Caki2 (cell line): ENCODE data around the gene ATP10A. TPM values are rescaled to one million over a fixed set of nuclear protein-coding genes. Genes with fewer than 3 reads are reported as not detected.
"Not testable (repeated sequence)": the region's sequence is repeated elsewhere in the genome, so short reads cannot be mapped to it uniquely, and the experiment has no call there.

Source experiments
- DNase-seq: peaks from one replicate; pipeline ENCODE4 v3.0.0-alpha.2; 2015; ENCODE audit warnings: low read depth
- in situ Hi-C: cut with HindIII; loops from 2 replicates; pipeline ENCODE4 v1.10.0; 2016; ENCODE audit warnings: low sequenced_read_pairs, low pct_unique_long_range_greater_than_20kb, mixed read lengths
- total RNA-seq: library from RNA; depleted of rRNA; stranded (reverse); fragments of >200 nt; shearing (Covaris generic); gene quantifications from 2 replicates; pipeline ENCODE4 v1.2.3, GENCODE V29; 2014; ENCODE audit warnings: low replicate concordance

ATP10A gene
- total RNA-seq, 1 experiment from 2014 or later: 2.9 TPM

DNA sequence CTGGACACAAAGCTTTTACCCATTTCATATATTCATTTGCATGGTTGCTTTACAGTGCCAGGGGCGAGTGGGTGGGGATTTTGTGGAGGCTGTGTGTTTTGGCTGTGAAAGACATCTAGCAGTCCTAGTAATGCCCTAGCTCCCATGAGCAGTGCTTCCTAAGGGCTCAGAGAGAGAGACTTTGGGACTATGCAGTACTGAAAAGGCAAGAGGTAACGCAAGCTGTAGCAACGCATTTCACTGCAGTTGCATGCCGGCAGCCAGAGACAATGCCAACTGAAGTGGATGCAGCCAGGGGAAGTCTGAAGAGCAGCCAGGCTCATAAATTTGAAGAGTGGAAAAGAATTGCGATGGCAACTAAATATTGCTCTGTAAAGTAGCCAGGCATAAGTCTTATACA is 27.4 kb upstream of the ATP10A start:
- in situ Hi-C loops: no loop called here

GRCh38 chr15:25887870-25888269 is 24.7 kb upstream of the ATP10A start:
- in situ Hi-C loops: no loop called here

More for the DNA sequence above, 27.4 kb upstream of the ATP10A start:
- no peak for DNase-seq

DNA sequence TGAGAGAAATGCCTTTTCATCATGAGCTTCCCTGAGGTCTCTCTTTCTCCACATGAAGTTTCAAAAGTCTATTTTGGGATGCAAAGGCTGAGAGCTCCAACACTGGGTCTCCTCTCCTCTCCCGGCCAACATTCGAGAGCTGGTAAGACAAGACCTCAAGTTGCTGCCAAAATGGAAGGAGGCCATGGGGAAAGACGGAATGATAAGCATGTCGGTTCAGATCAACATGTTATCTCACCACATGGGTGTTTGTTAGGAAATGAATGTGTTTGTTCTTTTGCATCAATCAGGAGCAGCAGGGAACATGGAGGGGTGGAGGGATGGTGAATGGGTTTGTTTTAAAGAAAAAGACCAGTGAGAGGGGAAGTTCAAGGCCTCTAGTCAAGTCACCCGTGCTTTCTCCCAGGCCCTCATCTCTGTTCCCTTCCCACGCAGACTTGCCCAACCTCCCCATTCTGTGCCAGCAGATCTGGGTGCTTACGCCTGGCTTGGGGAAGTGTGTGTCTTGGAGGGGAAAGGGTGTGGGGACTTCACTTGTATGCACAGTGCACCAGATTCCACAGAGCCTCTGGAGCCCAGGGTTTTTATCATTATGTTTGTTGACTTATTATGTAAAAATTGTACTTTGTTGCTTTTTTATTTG is 23.5 kb upstream of the ATP10A start:
- in situ Hi-C loops: no loop called here
- no peak for DNase-seq

More at GRCh38 chr15:25887870-25888269, 24.7 kb upstream of the ATP10A start:
- DNase-seq: no peak

DNA sequence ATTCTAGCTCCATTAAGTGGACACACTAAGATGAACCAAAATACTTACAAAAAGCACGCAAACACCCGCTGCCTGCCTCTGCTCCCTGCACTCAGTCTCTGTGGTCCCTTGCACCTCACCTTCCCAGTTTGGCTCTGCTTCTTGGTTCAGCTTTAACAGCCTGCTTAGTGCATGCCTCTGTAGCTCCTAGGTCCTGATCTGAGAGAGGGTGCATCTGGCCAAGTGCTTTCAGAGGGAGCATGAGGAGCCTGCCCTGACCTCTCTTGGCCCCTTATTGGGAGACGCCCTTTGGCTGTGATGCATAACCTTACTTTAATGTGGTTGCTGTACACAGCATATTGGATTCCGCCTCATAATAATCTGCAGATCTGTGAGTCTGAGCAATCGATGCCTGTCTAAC is 21.2 kb upstream of the ATP10A start:
- peak; percentile 34 for DNase-seq
- in situ Hi-C loops: no loop called here

- in situ Hi-C loops: no loop called here
- peak; percentile 88 for DNase-seq
Measured at GRCh38 chr15:25883463-25884259, 20.5 kb upstream of the ATP10A start.

- in situ Hi-C loops: no loop called here
- no peak for DNase-seq
Measured at GRCh38 chr15:25882466-25882865, 19.3 kb upstream of the ATP10A start.

DNA sequence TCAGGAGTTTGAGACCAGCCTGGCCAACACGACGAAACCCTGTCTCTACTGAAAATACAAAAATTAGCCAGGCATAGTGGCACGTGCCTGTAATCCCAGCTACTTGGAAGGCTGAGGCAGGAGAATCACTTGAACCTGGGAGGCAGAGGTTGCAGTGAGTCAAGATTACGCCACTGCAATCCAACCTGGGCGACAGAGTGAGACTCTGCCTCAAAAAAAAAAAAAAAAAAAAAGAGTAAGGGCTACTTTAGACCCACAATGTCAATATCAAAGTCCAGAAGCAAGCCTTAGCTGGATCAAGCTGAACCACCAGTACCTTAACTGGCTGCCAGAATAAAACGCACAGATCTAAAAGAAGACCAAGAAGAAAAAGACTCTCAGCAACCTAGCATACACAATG is 17.8 kb upstream of the ATP10A start:
- in situ Hi-C loops, DNase-seq: not testable (repeated sequence)

DNA sequence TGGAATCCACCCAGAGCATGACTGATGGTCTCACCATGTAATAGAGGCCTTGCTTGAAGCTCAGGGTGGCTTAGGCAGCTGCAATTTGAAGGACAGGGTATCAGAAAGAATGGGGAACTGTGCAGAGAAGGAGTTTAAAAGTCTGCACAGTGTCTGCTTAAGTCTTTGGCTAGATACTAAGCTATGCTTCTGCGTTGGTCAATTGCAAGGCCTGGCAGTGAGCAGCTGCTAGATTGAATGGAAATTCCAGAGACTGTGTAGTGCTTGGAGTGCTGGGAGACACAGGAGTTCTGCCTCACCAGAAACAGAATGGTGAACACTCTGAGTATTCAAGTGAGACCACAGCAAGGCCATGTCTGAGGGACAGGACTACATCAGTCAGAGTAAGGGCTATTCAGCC is 17.3 kb upstream of the ATP10A start:
- no peak for DNase-seq
- in situ Hi-C loops: no loop called here

- no peak for DNase-seq
- in situ Hi-C loops: no loop called here
Measured at GRCh38 chr15:25879438-25879837, 16.3 kb upstream of the ATP10A start.

- DNase-seq: no peak
- in situ Hi-C loops: no loop called here
Measured at GRCh38 chr15:25877681-25878080, 14.6 kb upstream of the ATP10A start.

DNA sequence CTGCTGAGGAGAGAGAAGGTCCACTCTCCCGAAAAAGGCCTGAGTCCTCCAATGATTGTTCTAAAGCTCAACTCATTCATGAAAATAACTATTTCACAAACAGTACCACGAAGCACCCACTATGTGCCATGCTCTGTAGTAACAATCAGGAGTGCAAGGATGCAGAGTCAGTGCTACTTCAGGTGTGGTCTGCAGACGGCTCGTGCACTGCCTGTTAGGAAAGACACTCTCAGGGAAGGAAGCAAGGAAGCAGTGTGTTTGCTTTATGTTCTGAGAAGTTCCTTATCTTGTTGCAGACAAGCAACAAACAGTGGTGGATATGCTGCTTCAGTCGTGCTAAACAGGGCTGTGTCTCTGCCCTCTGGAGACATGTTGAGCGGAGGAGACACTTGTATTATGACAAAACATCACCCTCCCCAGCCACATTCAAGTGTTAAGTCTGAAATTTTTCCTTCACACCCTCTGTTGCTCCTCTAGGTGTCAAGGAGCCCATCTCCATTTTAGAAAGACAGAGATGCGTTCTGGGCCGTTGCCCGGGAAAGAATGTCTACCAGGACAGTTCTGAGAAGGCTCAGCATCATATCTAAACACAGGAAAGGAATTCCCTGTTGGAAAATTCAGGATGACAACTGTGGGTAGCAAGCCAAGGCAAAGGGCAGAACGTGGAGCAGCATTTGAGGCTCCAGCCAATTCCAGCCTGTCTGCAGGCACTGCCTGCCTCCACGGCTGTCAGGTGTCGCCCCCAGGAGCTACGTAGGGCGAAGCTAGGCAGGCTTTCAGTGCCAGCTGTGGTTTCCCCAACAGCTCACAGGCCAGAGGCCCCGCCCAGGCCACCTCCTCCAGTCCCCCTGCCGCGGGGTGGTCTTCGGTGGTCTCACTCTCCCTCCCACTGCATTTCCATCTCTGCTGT is 13.4 kb upstream of the ATP10A start:
- in situ Hi-C loops: no loop called here
- DNase-seq: no peak

DNA sequence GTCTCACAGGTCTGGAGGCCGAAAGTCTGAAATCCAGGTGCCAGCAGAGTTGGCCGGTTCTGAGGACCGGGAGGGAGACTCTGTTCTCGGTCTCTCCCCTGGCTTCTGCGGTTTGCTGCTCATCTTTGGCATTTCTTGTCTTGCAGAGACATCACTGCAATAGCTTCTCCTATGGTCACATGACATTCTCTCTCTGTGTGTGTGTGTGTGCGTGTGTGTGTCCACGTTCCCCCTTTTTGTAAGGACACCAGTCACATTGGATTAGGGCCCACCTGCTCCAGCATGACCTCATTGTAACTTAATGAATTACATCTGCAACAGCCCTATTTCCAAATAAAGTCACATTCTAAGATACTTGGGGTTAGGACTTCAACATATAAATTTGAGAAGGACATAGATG is 12.4 kb upstream of the ATP10A start:
- in situ Hi-C loops: no loop called here
- DNase-seq: no peak

GRCh38 chr15:25874379-25874778 is 11.3 kb upstream of the ATP10A start:
- no peak for DNase-seq
- in situ Hi-C loops: no loop called here

DNA sequence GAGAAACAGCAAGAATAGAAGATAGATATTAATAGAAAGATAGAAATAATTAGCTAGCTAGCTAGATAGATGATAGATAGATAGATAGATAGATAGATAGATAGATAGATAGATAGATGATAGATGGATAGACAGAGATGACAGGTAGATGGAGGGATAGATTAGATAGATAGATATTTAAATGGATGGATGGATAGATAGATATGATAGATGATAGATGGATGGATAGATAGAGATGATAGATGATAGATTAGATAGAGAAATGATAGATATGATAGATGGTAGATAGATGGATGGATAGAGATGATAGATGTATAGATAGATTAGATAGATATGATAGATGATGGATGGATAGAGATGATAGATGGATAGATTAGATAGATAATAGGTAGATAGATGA is 8.3 kb upstream of the ATP10A start:
- in situ Hi-C loops: no loop called here
- DNase-seq: no peak

DNA sequence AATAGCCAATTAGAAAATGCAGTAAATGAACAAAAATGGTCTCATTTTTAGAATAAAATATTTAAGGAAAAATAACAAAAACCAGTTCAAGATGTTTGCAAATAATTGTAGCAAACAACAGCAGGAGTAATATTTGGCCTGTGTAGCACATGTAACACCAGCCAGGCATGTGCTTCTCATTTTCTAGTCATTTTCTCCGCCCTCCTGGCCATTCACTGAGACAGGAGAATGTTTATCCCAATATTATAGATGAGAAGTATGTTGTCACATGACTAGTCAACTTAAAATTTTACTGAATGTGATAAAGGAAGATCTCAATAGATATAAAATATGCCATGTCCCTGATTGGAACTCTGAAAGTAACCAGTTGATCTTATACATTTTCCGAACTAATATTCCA is 7.8 kb upstream of the ATP10A start:
- DNase-seq: no peak
- in situ Hi-C loops: no loop called here

GRCh38 chr15:25869701-25870100 is 6.6 kb upstream of the ATP10A start:
- no peak for DNase-seq
- in situ Hi-C loops: no loop called here

DNA sequence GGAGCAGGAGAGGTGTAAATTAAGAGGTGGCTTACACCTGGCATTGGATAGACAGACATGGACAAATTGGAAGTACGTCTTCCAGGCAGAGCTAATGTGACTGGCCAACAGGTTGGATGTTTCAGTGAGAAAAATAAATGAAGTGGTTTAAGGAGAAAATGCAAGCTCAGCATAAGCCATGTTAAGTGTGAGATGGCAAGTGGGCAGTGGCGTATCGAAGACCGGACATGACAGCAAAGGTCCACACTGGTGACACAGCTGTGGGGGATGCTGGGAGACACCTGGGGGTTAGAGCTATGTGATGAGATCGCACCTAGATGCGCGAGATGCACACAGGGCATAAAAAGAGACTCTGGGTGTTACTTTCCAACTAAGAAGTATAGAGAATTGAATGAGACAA is 3.7 kb upstream of the ATP10A start:
- in situ Hi-C loops: no loop called here

GRCh38 chr15:25866251-25866650 is 3.1 kb upstream of the ATP10A start:
- in situ Hi-C loops: no loop called here

More for the DNA sequence above, 3.7 kb upstream of the ATP10A start:
- no peak for DNase-seq

GRCh38 chr15:25864966-25865365 is 1.8 kb upstream of the ATP10A start:
- no peak for DNase-seq
- in situ Hi-C loops: no loop called here

More at GRCh38 chr15:25866251-25866650, 3.1 kb upstream of the ATP10A start:
- DNase-seq: no peak
